ENCODE results near the gene NXT1. TPM values are rescaled to one million over a fixed set of nuclear protein-coding genes. Genes with fewer than 3 reads are reported as not detected.
"Not testable (repeated sequence)": the region's sequence is repeated elsewhere in the genome, so short reads cannot be mapped to it uniquely, and the experiment has no call there.

The NXT1 gene
- 2.6 TPM for total RNA-seq

DNA sequence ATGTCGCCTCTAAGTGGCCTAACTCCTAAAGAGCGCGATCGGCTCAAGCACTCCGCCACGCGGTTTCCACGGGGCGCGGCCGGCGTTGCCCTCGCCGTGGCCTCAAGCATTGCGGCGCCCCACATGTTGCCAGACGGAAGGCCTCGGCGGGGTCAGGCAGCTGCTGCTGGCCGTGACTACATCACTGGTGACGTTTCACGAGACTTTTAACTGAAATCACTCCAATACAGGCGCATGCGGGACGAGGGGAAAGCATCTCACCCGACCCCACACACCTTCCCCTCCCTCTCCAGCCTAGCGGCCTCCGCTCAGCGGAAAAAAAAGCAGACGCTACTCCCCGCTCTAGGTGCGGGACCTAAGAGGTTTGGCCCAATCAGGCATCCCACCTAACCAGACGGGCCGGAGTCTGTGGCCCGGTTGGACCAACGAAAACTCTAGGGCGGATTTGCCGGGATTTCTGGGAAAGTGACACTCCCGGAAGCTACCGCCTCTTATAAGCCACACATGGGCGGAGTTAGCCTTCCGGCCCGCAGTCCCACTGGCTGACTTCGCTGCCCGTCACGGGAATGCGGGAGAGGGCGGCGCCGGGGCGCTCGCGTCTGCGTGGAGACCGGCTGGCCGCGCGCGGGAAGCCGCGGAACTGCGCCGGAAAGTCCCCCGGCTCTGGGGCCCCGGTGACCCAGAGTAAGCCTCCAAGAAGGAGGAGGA lies at the start of gene NXT1:
NXT1 (plus strand) TSS at position 596 of the 708 bp plus-strand sequence. CDS start 3,251 bp downstream, outside the sequence.
- DNase-seq (ENCODE audit: low spot score) (peak; percentile 99), ATAC-seq (peak; percentile 91)

GRCh38 chr20:23301436-23302050 lies 49.0 kb upstream of the NXT1 start:
- ATAC-seq, result no peak
- no peak for DNase-seq (ENCODE audit: low spot score)

DNA sequence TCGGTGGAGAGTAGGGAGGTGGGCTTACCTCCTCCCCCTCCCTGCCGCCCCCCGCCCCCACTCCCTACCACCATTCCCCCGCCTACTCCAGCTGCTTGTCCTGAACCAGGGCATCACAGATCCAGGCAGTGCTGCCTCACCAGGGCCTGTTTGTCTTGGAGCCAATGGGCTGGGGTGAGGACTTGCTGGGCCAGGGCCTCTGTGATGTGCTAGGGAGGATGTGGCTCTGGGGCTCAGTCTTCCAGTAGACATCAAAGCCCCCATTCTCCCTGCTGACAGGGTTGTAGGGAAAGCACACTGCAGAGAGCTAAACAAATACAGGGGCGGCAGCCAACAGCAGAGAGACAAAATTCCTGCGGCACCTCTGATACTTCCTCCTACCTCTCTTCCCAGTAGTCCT lies 48.2 kb upstream of the NXT1 start:
- ATAC-seq (no peak), DNase-seq (ENCODE audit: low spot score) (no peak)

DNA sequence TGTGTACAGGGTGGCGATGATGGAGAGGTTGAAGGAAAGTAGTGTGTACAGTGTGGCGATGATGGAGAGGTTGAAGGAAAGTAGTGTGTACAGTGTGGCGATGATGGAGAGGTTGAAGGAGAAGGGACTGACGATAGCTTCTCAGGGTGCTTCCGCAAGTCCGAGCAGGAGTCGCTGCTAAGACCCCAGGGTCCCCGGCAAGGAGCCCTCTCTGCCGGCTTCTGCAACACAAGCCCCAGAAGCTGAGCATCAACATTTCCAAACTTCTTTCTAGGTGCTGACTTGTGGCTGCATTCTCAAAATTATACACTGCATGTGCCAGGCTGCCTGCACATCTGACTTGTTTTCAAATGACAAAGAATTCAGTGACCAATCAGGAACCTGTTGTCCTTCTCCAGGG lies 47.8 kb upstream of the NXT1 start:
- no peak for DNase-seq (ENCODE audit: low spot score)
- ATAC-seq, result no peak

- DNase-seq (ENCODE audit: low spot score) (no peak), ATAC-seq (no peak)
Observed at GRCh38 chr20:23303325-23304102, 47.1 kb upstream of the NXT1 start.

GRCh38 chr20:23304616-23305015 lies 46.0 kb upstream of the NXT1 start:
- ATAC-seq, result no peak
- DNase-seq (ENCODE audit: low spot score), result no peak

DNA sequence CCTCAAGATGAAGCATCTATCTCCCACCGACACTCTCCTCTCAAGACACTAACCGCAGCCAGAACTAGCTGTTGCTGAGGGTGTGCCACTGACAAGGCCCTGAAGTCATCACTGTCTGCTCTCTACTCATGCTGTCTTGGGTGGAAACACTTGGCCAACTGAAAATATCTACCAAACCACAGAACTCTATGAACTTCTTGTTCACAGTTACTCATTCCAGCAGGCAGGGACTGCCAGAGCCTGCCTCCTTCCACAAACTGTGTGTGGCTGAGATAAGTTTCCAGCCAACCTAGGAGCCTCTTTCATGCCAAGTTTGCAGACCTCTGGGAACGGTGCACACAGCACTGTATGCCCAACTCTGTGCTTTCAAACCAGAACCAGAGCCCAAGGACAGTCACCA lies 45.5 kb upstream of the NXT1 start:
- DNase-seq (ENCODE audit: low spot score) (no peak), ATAC-seq (no peak)

DNA sequence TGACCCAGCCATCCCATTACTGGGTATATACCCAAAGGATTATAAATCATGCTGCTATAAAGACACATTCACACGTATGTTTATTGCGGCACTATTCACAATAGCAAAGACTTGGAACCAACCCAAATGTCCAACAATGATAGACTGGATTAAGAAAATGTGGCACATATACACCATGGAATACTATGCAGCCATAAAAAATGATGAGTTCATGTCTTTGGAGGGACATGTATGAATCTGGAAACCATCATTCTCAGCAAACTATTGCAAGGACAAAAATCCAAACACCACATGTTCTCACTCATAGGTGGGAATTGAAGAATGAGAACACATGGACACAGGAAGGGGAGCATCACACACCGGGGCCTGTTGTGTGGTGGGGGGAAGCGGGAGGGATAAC lies 43.2 kb upstream of the NXT1 start:
- not testable (repeated sequence) for ATAC-seq; DNase-seq (ENCODE audit: low spot score)

DNA sequence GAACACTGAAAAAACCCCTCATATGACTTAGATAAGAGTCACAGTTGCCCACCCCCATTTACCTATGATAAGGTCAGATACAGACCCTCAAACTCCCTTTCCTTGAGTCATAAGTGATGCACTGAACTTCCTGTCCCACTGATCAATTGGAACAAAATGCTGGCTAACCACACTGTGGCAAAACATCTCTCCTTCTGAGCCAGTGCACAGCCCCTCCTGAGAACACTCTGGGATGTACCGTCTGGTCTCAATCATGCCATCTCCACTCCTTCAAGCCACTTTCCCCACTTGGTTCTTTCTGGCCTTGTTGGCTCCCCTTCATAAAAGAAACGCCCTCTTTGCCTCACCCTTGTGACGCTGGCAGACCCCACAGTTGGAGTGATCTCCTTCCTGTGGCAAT lies 42.6 kb upstream of the NXT1 start:
- no peak for ATAC-seq
- DNase-seq (ENCODE audit: low spot score), result no peak

DNA sequence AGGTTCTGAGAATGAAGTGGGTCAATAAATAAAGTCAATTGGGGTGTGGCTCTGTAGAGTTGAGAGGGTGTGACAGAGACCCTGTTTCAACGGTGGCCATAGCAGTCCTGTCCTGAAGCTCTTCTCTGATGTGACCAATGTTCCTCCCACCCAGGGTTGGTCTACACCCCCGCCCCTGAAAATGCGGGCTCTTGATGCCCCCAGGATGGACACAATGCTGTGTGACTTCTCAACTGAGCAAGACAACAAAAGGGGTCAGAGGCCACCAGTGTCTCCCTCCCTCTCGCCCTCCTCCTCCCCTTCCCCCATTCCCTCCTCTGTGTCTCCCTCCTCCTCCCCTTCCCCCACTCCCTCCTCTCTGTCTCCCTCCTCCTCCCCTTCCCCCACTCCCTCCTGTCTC lies 41.7 kb upstream of the NXT1 start:
- ATAC-seq (no peak), DNase-seq (ENCODE audit: low spot score) (no peak)

- DNase-seq (ENCODE audit: low spot score) (no peak), ATAC-seq (no peak)
Observed at GRCh38 chr20:23309781-23310180, 40.8 kb upstream of the NXT1 start.

DNA sequence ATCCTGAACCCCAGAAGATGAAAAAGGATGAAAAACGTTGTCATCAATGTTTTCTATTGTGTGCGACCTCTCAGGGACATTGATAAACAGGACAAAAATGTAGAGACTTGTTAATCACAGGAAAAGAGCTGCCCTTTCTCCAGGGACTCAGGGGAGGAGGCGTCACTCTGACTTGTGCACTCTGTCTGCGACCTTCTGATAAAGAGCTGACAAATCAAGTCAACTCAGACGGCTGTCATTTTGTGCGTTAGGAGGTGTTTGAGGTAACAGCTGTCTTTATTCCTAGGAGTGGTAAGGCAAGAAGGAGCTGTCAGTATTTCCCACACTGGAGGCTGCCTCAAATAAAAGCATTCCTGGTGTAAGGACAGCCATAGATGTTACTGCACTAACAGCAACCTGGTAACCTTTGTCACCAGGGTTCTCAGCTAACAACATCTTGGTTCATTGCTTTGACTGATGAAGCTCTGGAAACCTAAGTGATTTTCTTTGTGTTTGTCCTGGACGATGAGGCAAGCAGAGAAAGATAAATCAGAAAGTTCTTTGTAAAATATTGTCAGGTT lies 38.6 kb upstream of the NXT1 start:
- ATAC-seq (no peak), DNase-seq (ENCODE audit: low spot score) (no peak)

- no peak for DNase-seq (ENCODE audit: low spot score)
- ATAC-seq, result no peak
Observed at GRCh38 chr20:23313271-23313670, 37.3 kb upstream of the NXT1 start.

DNA sequence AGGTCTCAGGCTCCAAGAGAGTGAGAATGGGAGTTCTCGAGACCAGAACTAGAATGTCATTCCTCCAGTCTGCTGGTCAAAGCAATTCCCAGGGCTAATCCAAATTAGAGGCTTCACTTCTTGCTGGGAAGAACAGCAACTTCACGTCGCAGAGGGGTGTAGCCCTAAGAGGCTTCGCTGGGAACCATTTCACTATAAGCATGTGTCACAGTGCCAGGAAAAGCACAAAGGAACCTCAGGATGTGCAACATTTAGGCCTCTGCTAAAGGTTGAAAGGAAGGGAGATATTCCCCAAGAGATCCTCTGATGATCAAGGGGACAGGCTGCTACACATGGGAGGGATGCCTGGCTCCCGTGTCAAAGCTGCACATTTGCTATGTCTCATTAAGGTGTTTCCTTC lies 35.9 kb upstream of the NXT1 start:
- ATAC-seq (no peak), DNase-seq (ENCODE audit: low spot score) (no peak)

DNA sequence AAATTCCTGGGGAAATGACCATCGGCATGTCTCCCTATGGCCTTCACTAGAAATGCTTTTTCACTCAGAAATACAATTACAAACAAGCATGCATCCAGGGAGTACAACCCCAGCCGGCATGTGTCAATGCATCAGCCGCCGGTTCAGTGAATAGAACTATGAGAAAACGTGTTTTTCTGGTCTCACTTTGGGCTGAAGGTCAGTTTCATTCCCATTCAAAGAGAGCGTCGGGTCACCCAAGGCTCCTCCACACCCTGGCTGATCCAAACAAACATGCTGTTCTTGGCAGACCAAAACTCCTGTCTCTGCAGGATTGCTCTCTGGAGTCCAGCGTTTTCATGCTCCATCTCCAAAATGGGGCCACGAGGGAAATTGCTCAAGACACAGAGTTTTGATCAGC lies 35.5 kb upstream of the NXT1 start:
- ATAC-seq (no peak), DNase-seq (ENCODE audit: low spot score) (no peak)

DNA sequence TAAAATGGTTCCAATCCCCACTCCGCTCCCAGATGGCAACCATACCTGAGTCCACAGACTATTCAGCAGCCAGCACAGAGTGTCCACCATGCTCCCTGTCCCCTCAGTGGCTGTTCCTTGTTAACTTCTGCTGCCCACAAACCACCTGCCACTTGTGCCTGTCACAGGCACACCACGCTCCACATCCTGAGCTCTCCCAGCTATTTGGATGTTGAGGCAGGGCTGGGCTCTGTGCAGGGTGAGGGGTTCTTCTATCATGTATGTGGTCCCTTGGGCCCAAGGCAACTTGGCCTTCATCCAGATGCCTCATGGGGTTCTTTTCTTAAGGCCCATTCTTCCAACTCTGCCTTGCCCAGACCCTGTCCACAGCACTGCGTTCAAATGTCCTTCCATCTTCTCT lies 34.0 kb upstream of the NXT1 start:
- ATAC-seq, result no peak
- DNase-seq (ENCODE audit: low spot score), result no peak

DNA sequence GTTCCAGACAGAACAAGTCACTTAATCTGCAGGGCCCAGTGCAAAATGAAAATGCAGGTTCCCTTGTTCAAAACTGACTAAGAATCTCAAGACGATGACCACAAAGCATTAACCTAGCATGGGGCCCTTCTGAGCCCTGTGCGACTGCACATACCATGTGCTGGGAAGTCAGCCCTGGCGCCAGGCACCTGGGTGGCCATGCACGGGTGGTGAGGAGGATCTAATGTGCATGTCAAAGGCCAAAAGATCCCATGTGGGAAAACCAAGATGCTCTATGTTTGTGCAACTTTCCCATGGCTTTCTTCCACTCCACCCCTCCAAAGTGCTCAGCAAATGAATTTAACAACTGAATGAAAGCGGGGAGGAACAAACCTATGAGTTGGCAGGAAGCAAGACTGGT lies 33.5 kb upstream of the NXT1 start:
- DNase-seq (ENCODE audit: low spot score), result no peak
- no peak for ATAC-seq

DNA sequence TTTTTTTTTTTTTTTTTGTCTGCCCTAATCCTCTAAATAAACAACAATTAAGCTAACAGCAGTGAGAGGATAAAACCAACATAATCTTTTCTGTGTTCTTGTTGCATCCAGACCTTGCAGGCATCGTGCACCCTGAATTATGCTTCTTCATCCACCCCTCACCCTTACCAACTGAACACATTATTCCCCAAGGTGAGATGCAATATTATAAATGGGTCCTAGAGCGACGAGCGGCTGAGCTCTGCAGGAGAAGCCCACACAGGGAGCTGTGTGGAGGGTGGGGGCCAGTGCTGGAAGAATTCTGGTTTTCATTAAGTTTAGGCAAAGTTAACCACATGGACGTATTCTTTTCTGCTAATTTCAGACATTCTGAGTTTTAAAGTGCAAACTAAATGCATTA lies 32.2 kb upstream of the NXT1 start:
- DNase-seq (ENCODE audit: low spot score) (no peak), ATAC-seq (no peak)

- ATAC-seq (peak; percentile 33), DNase-seq (ENCODE audit: low spot score) (no peak)
Observed at GRCh38 chr20:23320317-23320716, 30.3 kb upstream of the NXT1 start.

DNA sequence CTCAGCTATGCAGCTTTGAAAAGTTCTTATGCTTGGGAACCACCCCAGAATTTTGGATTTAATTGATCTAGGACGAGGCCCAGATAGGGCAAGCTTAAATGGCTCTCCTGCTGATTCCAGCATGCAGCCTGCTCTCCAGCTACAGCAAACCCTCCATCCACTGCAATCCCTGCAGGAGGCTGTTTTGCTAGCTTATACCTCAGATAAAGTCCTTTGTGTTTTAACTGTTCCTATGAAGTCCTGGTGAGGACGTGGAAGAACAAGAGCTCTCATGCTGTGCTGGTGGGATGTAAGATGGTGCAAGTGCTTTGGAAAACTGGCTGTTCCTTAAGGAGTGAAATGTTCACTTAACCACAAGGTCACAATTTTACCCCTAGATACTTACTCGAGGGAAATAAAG lies 25.5 kb upstream of the NXT1 start:
- ATAC-seq (no peak), DNase-seq (ENCODE audit: low spot score) (no peak)

DNA sequence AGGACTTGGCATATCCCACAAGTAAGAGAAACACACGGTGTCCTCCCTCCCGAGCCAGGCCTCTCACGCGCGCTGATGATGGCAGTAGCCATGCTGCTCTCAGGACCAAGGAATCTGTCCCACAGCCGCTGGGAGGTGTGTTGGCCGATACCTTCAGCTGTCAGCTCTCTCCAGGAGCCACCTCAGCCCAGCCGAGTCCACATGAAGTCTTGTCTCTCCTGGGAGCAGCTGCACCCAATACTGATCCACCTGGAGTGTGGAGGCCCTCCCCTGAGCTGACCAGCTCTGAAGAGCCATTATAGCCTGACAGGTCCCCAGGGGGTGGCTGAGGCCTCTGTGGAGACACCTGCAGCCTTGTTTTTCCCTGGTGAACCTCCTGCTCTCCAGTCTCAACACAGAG lies 23.8 kb upstream of the NXT1 start:
- DNase-seq (ENCODE audit: low spot score) (no peak), ATAC-seq (no peak)

Measured in left lobe of liver (tissue), 2 donors.